ENCODE results near the gene ELF2.
"Not testable (repeated sequence)": the region's sequence is repeated elsewhere in the genome, so short reads cannot be mapped to it uniquely, and the experiment has no call there.

Gene ELF2

DNA sequence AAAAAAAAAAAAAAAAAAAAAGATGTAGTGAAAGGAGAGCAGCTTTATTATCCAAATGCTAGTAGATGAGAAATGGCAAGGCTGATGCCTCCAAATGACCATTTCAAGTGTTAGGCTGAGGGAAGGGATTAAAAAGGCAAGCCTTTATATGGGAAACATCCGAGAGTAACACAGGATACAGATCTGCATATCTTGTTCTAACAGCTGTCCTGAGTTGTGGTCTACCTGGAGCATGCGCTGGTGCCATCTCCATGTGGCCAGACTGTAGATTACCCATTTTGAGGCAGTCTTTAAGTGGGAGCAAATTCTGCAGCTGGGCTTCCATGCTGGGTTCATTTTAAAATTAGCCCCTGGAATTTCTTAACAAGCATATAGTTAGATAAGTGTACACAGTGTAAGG is 26.0 kb upstream of the ELF2 start:
- in situ Hi-C loops (cut with MboI; ENCODE audit: low sequenced_read_pairs), result no loop called here
- H3K36me3 ChIP-seq (replicated peaks), result no peaks in the 10 kb centered on the region
- H3K9me3 ChIP-seq, result no peaks in the 10 kb centered on the region
- no peaks in the 10 kb centered on the region for H3K27me3 ChIP-seq (ENCODE audit: low read depth)
- DNase-seq (ENCODE audit: low spot score in 2 of 2), result no peak
- peaks cover 6% of the 10 kb centered on the region for H3K4me1 ChIP-seq
- no peak overlapping the region for H3K4me3 ChIP-seq

GRCh38 chr4:139200506-139200905 is 23.5 kb upstream of the ELF2 start:
- H3K9me3 ChIP-seq, result peaks cover 6% of the 10 kb centered on the region

DNA sequence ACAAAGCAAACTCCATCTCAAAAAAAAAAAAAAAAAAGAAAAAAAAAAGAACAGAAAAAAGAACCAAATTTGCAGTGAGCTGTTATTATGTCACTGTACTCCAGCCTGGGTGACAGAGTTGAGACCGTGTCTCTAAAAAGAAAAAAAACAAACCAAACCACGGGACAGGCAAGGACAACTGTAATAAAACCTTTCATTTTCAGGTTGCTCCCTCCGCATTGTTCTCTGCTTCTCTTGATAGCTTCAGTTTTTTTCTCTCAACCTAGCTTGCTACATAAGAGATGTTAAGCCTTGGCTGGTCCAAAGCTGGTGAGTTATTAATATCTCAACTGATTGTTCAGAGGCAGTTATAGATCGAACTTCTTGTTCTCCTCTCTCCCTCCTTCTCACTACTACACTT is 23.1 kb upstream of the ELF2 start:
- Histone ChIP-seq H3K4me3 (no peak overlapping the region), H3K4me1 (peaks cover 5% of the 10 kb centered on the region), H3K9me3 (peaks cover 6% of the 10 kb centered on the region), H3K27me3 (ENCODE audit: low read depth) (no peaks in the 10 kb centered on the region), H3K36me3 (replicated peaks) (no peaks in the 10 kb centered on the region)
- in situ Hi-C loops (cut with MboI; ENCODE audit: low sequenced_read_pairs), result no loop called here
- DNase-seq (ENCODE audit: low spot score in 2 of 2), result no peak

More at GRCh38 chr4:139200506-139200905, 23.5 kb upstream of the ELF2 start:
- Histone ChIP-seq H3K4me3 (no peak overlapping the region), H3K36me3 (replicated peaks) (no peaks in the 10 kb centered on the region), H3K4me1 (peaks cover 5% of the 10 kb centered on the region), H3K27me3 (ENCODE audit: low read depth) (no peaks in the 10 kb centered on the region)
- no peak for DNase-seq (ENCODE audit: low spot score in 2 of 2)
- in situ Hi-C loops (cut with MboI; ENCODE audit: low sequenced_read_pairs), result no loop called here

DNA sequence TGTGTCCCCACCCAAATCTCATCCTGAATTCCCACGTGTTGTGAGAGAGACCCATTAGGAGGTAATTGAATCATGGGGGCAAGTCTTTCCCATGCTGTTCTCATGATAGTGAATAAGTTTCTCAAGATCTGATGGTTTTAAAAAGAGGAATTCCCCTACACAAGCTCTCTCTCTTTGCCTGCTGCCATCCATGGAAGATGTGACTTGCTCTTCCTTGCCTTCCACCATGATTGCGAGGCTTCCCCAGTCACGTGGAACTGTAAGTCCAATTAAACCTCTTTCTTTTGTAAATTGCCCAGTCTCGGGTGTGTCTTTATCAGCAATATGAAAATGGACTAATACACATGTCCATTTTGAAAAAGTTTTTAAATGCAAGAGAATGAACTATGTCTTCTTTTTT is 20.2 kb upstream of the ELF2 start:
- H3K4me3 ChIP-seq; H3K36me3 ChIP-seq (replicated peaks); H3K9me3 ChIP-seq; DNase-seq (ENCODE audit: low spot score in 2 of 2); H3K4me1 ChIP-seq; in situ Hi-C loops (cut with MboI; ENCODE audit: low sequenced_read_pairs); H3K27me3 ChIP-seq (ENCODE audit: low read depth): not testable (repeated sequence)

DNA sequence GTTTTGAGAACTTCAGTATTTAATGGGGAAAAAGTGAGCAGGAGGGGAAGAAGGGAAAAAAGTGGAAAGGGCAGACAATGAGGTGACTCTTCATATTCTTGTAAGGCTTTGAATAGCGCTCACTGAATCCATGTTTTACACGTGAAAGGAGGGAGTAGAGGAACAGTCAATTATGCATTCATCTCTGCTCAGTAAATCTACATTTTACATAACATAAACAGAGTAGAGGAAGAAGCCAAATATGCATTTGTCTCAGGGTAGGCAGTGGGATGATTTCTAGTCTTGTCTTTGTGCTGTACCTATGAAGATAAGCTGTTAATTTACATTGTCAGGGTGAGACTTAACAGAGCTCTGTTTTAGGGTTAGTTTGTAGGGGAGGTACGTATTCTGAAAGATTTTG is 19.4 kb upstream of the ELF2 start:
- no peaks in the 10 kb centered on the region for H3K36me3 ChIP-seq (replicated peaks)
- peaks cover 5% of the 10 kb centered on the region for H3K4me1 ChIP-seq
- H3K4me3 ChIP-seq, result no peak overlapping the region
- DNase-seq (ENCODE audit: low spot score in 2 of 2), result no peak
- H3K27me3 ChIP-seq (ENCODE audit: low read depth), result no peaks in the 10 kb centered on the region
- in situ Hi-C loops (cut with MboI; ENCODE audit: low sequenced_read_pairs), result no loop called here
- H3K9me3 ChIP-seq, result peaks cover 6% of the 10 kb centered on the region

GRCh38 chr4:139191373-139191772 is 14.4 kb upstream of the ELF2 start:
- H3K9me3 ChIP-seq, result no peaks in the 10 kb centered on the region
- H3K36me3 ChIP-seq (replicated peaks), result no peaks in the 10 kb centered on the region
- in situ Hi-C loops (cut with MboI; ENCODE audit: low sequenced_read_pairs), result no loop called here
- no peak for DNase-seq (ENCODE audit: low spot score in 2 of 2)
- H3K4me3 ChIP-seq, result no peak overlapping the region
- no peaks in the 10 kb centered on the region for H3K27me3 ChIP-seq (ENCODE audit: low read depth)
- H3K4me1 ChIP-seq, result peaks cover 1% of the 10 kb centered on the region

DNA sequence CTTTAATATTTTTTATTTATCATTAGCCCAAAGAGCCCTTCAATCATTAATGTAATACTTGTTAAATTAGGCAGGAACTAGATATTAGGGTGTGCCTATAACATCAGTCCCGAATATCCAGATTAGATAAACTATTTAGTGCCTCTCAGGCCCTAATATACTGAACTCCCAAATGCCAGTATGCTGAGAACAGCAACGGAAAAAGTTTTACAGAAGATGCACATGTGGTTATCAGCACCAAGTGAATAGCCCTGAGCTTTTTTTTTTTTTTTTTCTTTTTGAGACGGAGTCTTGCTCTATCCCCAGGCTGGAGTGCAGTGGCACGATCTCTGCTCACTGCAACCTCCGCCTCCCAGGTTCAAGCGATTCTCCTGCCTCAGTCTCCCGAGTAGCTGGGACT is 13.0 kb upstream of the ELF2 start:
- DNase-seq (ENCODE audit: low spot score in 2 of 2), result no peak
- in situ Hi-C loops (cut with MboI; ENCODE audit: low sequenced_read_pairs), result no loop called here
- H3K36me3 ChIP-seq (replicated peaks), result no peaks in the 10 kb centered on the region

DNA sequence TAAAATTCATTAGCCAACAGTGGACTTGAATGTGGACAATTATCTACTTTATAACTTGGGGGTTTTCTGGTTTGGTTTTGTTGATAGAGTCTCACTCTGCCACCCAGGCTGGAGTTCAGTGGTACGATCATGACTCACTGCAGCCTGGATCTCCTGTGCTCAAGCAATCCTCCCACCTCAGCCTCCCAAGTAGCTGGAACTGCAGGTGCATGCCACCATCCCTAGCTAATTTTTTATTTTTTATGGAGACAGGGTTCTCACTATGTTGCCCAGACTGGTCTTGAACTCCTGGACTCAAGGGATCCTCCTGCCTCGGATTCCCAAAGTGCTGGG is 12.4 kb upstream of the ELF2 start:
- no peaks in the 10 kb centered on the region for H3K4me1 ChIP-seq
- H3K4me3 ChIP-seq, result no peak overlapping the region
- no peaks in the 10 kb centered on the region for H3K27me3 ChIP-seq (ENCODE audit: low read depth)
- DNase-seq (ENCODE audit: low spot score in 2 of 2), result no peak
- no peaks in the 10 kb centered on the region for H3K36me3 ChIP-seq (replicated peaks)
- H3K9me3 ChIP-seq, result no peaks in the 10 kb centered on the region
- in situ Hi-C loops (cut with MboI; ENCODE audit: low sequenced_read_pairs), result no loop called here

More for the DNA sequence above, 13.0 kb upstream of the ELF2 start:
- no peaks in the 10 kb centered on the region for H3K27me3 ChIP-seq (ENCODE audit: low read depth)
- H3K4me3 ChIP-seq, result no peak overlapping the region
- H3K4me1 ChIP-seq, result no peaks in the 10 kb centered on the region
- no peaks in the 10 kb centered on the region for H3K9me3 ChIP-seq

- H3K4me1 ChIP-seq, result no peaks in the 10 kb centered on the region
- DNase-seq (ENCODE audit: low spot score in 2 of 2), result no peak
- no peaks in the 10 kb centered on the region for H3K36me3 ChIP-seq (replicated peaks)
- in situ Hi-C loops (cut with MboI; ENCODE audit: low sequenced_read_pairs), result no loop called here
- H3K9me3 ChIP-seq, result no peaks in the 10 kb centered on the region
- no peaks in the 10 kb centered on the region for H3K27me3 ChIP-seq (ENCODE audit: low read depth)
- H3K4me3 ChIP-seq, result no peak overlapping the region
These were observed 11.8 kb upstream of the ELF2 start for GRCh38 chr4:139188648-139189416.

- DNase-seq (ENCODE audit: low spot score in 2 of 2), result no peak
- H3K4me3 ChIP-seq, result no peak overlapping the region
- H3K36me3 ChIP-seq (replicated peaks), result no peaks in the 10 kb centered on the region
These were observed 7.1 kb upstream of the ELF2 start for GRCh38 chr4:139184129-139184528.

GRCh38 chr4:139177869-139178619 is 1.0 kb upstream of the ELF2 start:
- peaks cover 20% of the 10 kb centered on the region for H3K4me1 ChIP-seq
- H3K4me3 ChIP-seq, result peak overlapping the region; percentile 88
- DNase-seq (ENCODE audit: low spot score in 2 of 2), result peak; percentile 95 to 98
- no peaks in the 10 kb centered on the region for H3K9me3 ChIP-seq
- H3K27me3 ChIP-seq (ENCODE audit: low read depth), result no peaks in the 10 kb centered on the region; the same call in 1 of the 2 replicates
- no peaks in the 10 kb centered on the region for H3K36me3 ChIP-seq (replicated peaks)
- in situ Hi-C loops (cut with MboI; ENCODE audit: low sequenced_read_pairs), result no loop called here

More at GRCh38 chr4:139184129-139184528, 7.1 kb upstream of the ELF2 start:
- in situ Hi-C loops (cut with MboI; ENCODE audit: low sequenced_read_pairs), result no loop called here
- H3K9me3 ChIP-seq, result no peaks in the 10 kb centered on the region
- H3K27me3 ChIP-seq (ENCODE audit: low read depth), result no peaks in the 10 kb centered on the region
- no peaks in the 10 kb centered on the region for H3K4me1 ChIP-seq

GRCh38 chr4:139176302-139177048 is 543 bp downstream of the ELF2 start:
- Histone ChIP-seq H3K9me3 (no peaks in the 10 kb centered on the region), H3K36me3 (replicated peaks) (no peaks in the 10 kb centered on the region), H3K4me3 (peak overlapping the region; percentile 88), H3K27me3 (ENCODE audit: low read depth) (no peaks in the 10 kb centered on the region; the same call in 1 of the 2 replicates), H3K4me1 (peaks cover 32% of the 10 kb centered on the region)
- DNase-seq (ENCODE audit: low spot score in 2 of 2), result peak; percentile 72 to 83
- in situ Hi-C loops (cut with MboI; ENCODE audit: low sequenced_read_pairs), result no loop called here

DNA sequence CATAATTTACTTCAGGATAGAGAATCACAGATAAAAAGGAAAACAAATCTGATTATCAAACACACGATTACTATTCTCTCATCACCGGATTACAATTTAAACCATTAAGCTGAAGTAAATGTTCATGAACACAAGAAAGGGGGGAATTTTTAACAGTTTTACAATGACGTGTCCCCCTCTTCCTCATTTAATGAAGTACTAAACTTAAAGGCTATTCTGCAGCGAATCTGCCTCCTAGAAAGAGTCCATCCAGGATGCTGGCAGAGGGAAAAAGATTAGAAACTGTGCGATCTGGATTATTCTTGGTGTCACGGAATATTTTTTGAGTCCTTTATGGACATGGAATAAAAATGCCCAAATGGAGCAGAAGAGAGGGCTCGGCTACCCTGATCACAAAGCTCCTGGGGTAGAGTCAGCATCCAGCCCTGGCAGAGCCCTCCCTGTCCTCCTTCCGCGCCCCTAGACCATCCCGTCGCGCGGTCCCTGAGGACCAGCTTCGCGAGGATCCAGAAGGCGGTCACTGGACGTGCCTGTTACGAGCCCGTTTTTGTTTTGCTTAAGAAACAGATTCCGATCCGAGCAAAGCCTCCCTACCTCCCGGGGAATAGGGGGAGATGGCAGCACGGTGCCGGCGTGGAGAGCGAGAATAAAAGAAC is 1.2 kb downstream of the ELF2 start:
- Histone ChIP-seq H3K27me3 (ENCODE audit: low read depth) (no peaks in the 10 kb centered on the region; the same call in 1 of the 2 replicates), H3K9me3 (no peaks in the 10 kb centered on the region), H3K4me1 (peaks cover 32% of the 10 kb centered on the region), H3K36me3 (replicated peaks) (no peaks in the 10 kb centered on the region), H3K4me3 (peak overlapping the region; percentile 88)
- in situ Hi-C loops (cut with MboI; ENCODE audit: low sequenced_read_pairs), result no loop called here
- DNase-seq (ENCODE audit: low spot score in 2 of 2), result peak; percentile 38 to 61

Data from HAP-1 (cell line).